HL-60 (cell line): Measurements from ENCODE around the gene C4orf54.

Experiments used
- DNase-seq, 2 experiments: peaks; one replicate each; pipeline ENCODE4 v3.0.0-alpha.2; 2010 to 2020; ENCODE audit warnings: low read depth in 1 of 2, low spot score in 1 of 2
- H3K27ac ChIP-seq: fragments of 250-450 bp; sonication (Bioruptor Pico); replicated peaks from 2 replicates; pipeline ENCODE4 v1.5.1; 2020; ENCODE audit warnings: mild to moderate bottlenecking, moderate library complexity
- H3K27me3 ChIP-seq: fragments of 250-450 bp; sonication (Bioruptor Pico); 2 replicates; pipeline ENCODE4 v1.5.1; 2021; ENCODE audit warnings: mild to moderate bottlenecking, moderate library complexity; ENCODE audit not compliant: insufficient read depth, poor library complexity, severe bottlenecking
- H3K4me3 ChIP-seq: replicated peaks from 2 replicates; pipeline ENCODE4 v1.5.1; 2011; ENCODE audit warnings: mild to moderate bottlenecking, control low read depth, low read length; ENCODE audit not compliant: insufficient read depth
- CTCF ChIP-seq: IDR thresholded peaks from one replicate; pipeline ENCODE4 v1.5.1; 2011; ENCODE audit warnings: low read length, control low read depth, inconsistent platforms; ENCODE audit not compliant: insufficient read depth
- GABPA ChIP-seq: IDR thresholded peaks from 2 replicates; pipeline ENCODE4 v1.6.1; 2012; ENCODE audit warnings: low read depth
- POLR2AphosphoS5 ChIP-seq: IDR thresholded peaks from 2 replicates; pipeline ENCODE4 v1.6.1; 2012; ENCODE audit warnings: low read depth
- REST ChIP-seq: IDR thresholded peaks from 2 replicates; pipeline ENCODE4 v1.6.1; 2012; ENCODE audit warnings: low read depth; ENCODE audit not compliant: insufficient replicate concordance
- SPI1 ChIP-seq: IDR thresholded peaks from 2 replicates; pipeline ENCODE4 v1.6.1; 2012; ENCODE audit warnings: low read depth, mild to moderate bottlenecking, borderline replicate concordance

Gene C4orf54

GRCh38 chr4:99651811-99652485 lies 5.7 kb downstream of the C4orf54 start:
- TF ChIP-seq CTCF (no peak), POLR2AphosphoS5 (no peak), SPI1 (no peak), REST (no peak), GABPA (no peak)
- Histone ChIP-seq H3K27ac (no peak overlapping the region), H3K4me3 (no peak overlapping the region), H3K27me3 (no peaks in the 10 kb centered on the region)
- no peak for DNase-seq

- no peak for TF ChIP-seq REST
- TF ChIP-seq POLR2AphosphoS5, result no peak
- TF ChIP-seq GABPA, result no peak
- TF ChIP-seq SPI1, result no peak
- no peak for TF ChIP-seq CTCF
- no peaks in the 10 kb centered on the region for H3K27me3 ChIP-seq
- no peak for DNase-seq
- no peak overlapping the region for H3K4me3 ChIP-seq
- H3K27ac ChIP-seq, result no peak overlapping the region
Measured at GRCh38 chr4:99651016-99651769, 6.4 kb downstream of the C4orf54 start.

GRCh38 chr4:99649778-99650177 lies 7.8 kb downstream of the C4orf54 start:
- no peaks in the 10 kb centered on the region for H3K27me3 ChIP-seq
- H3K4me3 ChIP-seq, result no peak overlapping the region
- no peak overlapping the region for H3K27ac ChIP-seq
- TF ChIP-seq REST, result no peak
- no peak for TF ChIP-seq CTCF
- TF ChIP-seq GABPA, result no peak
- no peak for TF ChIP-seq SPI1
- DNase-seq, result no peak
